Measurements from ENCODE around the gene BFSP2.
"Not testable (repeated sequence)": the region's sequence is repeated elsewhere in the genome, so short reads cannot be mapped to it uniquely, and the experiment has no call there.

The BFSP2 gene

GRCh38 chr3:133515127-133515526, 115.3 kb downstream of the BFSP2 start:
- Histone ChIP-seq H3K27me3 (no peaks in the 10 kb centered on the region), H3K36me3 (no peaks in the 10 kb centered on the region), H3K4me3 (ENCODE audit: low read depth, low read length) (no peak overlapping the region), H3K9me3 (no peaks in the 10 kb centered on the region), H3K4me1 (no peaks in the 10 kb centered on the region)
- no peak for TF ChIP-seq CTCF (IDR thresholded peaks at IDR 0.05; ENCODE audit: low read depth, low read length)
- no peak for DNase-seq

DNA sequence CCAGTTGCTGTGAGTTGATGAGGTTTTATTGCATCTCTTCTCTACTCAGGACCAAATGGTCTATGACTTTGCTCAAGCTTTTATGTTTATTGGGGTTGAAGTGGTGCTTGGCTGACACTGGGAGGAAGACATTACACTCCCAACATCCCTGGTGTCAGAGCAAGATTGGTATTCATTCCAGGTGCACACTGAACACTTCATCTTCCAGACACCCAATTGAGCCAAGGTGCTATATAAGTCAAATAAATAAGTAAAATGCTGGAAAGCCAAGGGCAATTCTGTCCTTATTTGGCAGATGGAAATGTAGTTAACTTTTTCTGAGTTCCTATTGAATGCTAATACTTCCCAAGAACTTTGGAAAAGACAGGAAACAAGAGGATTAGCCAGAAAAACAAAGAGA, 120.4 kb downstream of the BFSP2 start:
- Histone ChIP-seq H3K4me3 (ENCODE audit: low read depth, low read length) (no peak overlapping the region), H3K9me3 (no peaks in the 10 kb centered on the region), H3K36me3 (no peaks in the 10 kb centered on the region), H3K4me1 (no peaks in the 10 kb centered on the region), H3K27me3 (no peaks in the 10 kb centered on the region)
- no peak for TF ChIP-seq CTCF (IDR thresholded peaks at IDR 0.05; ENCODE audit: low read depth, low read length)
- DNase-seq: no peak

DNA sequence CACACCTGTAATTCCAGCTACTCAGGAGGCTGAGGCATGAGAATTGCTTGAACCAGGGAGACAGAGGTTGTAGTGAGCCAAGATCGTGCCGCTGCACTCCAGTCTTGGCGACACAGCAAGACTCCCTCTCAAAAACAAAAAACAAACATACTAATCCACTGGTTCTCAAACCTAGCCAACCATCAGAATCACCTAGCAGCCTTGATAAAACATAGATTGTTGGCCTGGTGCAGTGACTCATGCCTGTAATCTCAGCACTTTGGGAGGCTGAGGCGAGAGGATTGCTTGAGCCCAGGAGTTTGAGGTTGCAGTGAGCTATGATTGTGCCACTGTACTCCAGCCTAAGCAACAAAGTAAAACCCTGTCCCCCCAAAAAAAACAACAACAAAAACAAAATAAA, 121.1 kb downstream of the BFSP2 start:
- not testable (repeated sequence) for H3K4me3 ChIP-seq (ENCODE audit: low read depth, low read length); DNase-seq; H3K4me1 ChIP-seq; H3K9me3 ChIP-seq; H3K36me3 ChIP-seq; H3K27me3 ChIP-seq

GRCh38 chr3:133521946-133522345, 122.1 kb downstream of the BFSP2 start:
- Histone ChIP-seq H3K4me3 (ENCODE audit: low read depth, low read length) (no peak overlapping the region), H3K9me3 (no peaks in the 10 kb centered on the region), H3K27me3 (no peaks in the 10 kb centered on the region), H3K4me1 (no peaks in the 10 kb centered on the region), H3K36me3 (no peaks in the 10 kb centered on the region)
- no peak for TF ChIP-seq CTCF (IDR thresholded peaks at IDR 0.05; ENCODE audit: low read depth, low read length)
- DNase-seq: no peak

DNA sequence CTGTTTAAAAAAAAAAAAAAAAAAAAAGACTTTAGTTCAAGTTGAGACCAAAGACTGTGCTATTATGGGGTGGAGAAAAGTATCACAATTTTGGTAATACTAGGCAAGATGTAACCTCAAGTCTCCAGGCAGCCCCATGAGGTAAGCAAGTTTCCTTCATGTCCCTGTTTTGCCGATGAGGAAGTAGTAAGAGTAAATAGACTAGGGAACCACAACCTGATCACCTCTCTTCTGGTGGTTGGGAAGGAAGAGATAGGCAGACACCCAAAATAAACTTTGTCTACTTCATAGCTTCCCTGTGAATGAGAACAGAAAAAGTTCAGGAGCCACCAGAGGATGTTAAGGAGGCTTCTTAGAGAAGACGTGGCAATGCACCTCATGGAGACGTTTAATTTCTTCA, 123.9 kb downstream of the BFSP2 start:
- not testable (repeated sequence) for H3K4me1 ChIP-seq; H3K36me3 ChIP-seq; H3K9me3 ChIP-seq; H3K27me3 ChIP-seq; DNase-seq; H3K4me3 ChIP-seq (ENCODE audit: low read depth, low read length)
